Measurements from ENCODE around the gene GAL3ST3.
"Not testable (repeated sequence)": the region's sequence is repeated elsewhere in the genome, so short reads cannot be mapped to it uniquely, and the experiment has no call there.

The GAL3ST3 gene, protein sequence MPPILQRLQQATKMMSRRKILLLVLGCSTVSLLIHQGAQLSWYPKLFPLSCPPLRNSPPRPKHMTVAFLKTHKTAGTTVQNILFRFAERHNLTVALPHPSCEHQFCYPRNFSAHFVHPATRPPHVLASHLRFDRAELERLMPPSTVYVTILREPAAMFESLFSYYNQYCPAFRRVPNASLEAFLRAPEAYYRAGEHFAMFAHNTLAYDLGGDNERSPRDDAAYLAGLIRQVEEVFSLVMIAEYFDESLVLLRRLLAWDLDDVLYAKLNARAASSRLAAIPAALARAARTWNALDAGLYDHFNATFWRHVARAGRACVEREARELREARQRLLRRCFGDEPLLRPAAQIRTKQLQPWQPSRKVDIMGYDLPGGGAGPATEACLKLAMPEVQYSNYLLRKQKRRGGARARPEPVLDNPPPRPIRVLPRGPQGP
- long read RNA-seq, result 0 reads

- Histone ChIP-seq H3K27me3 (ENCODE audit: insufficient read depth, poor library complexity, severe bottlenecking) (no peaks in the 10 kb centered on the region), H3K27ac (replicated peaks) (no peak within 1 kb of the TSS), H3K4me3 (replicated peaks; ENCODE audit: insufficient read depth, low read length) (no peak within 1 kb of the TSS)
- no peak for DNase-seq (ENCODE audit: low read depth in 1 of 2, low spot score in 1 of 2)
- TF ChIP-seq GABPA (IDR thresholded peaks at IDR 0.05; ENCODE audit: low read depth) (no peak), CTCF (IDR thresholded peaks at IDR 0.05; ENCODE audit: insufficient read depth, low read length) (no peak), SPI1 (IDR thresholded peaks at IDR 0.05; ENCODE audit: borderline replicate concordance, low read depth) (no peak), REST (IDR thresholded peaks at IDR 0.05; ENCODE audit: insufficient replicate concordance, low read depth) (no peak), POLR2AphosphoS5 (IDR thresholded peaks at IDR 0.05; ENCODE audit: low read depth) (no peak)
Measured at GRCh38 chr11:66048547-66049323, at the start of gene GAL3ST3. GAL3ST3 (minus strand) TSS chr11:66049161; CDS start chr11:66045415, 3,746 bp downstream.

DNA sequence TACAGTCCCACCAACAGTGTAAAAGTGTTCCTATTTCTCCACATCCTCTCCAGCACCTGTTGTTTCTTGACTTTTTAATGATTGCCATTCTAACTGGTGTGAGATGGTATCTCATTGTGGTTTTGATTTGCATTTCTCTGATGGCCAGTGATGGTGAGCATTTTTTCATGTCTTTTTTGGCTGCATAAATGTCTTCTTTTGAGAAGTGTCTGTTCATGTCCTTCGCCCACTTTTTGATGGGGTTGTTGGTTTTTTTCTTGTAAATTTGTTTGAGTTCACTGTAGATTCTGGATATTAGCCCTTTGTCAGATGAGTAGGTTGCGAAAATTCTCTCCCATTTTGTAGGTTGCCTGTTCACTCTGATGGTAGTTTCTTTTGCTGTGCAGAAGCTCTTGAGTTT, 43.2 kb upstream of the GAL3ST3 start:
- H3K4me3 ChIP-seq (replicated peaks; ENCODE audit: insufficient read depth, low read length); DNase-seq (ENCODE audit: low read depth in 1 of 2, low spot score in 1 of 2); H3K27me3 ChIP-seq (ENCODE audit: insufficient read depth, poor library complexity, severe bottlenecking); H3K27ac ChIP-seq (replicated peaks): not testable (repeated sequence)

DNA sequence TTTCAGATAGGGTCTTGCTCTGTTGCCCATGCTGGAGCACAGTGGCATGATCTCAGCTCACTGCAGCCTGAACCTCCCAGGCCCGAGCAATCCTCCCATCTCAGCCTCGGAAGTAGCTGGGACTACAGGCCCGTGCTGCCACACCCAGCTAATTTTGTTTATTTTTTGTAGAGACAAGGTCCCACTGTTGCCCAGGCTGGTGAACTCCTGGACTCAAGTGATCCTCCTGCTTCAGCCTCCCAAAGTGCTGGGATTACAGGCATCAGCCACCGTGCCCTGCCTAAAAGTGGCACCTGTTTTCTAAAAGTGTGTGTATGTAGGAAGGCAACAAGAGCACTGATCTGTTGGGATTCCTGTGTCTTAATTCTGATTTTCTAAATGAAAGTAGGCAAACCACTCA, 41.3 kb upstream of the GAL3ST3 start:
- DNase-seq (ENCODE audit: low read depth in 1 of 2, low spot score in 1 of 2), result no peak
- no peaks in the 10 kb centered on the region for H3K27me3 ChIP-seq (ENCODE audit: insufficient read depth, poor library complexity, severe bottlenecking)
- no peak overlapping the region for H3K27ac ChIP-seq (replicated peaks)
- H3K4me3 ChIP-seq (replicated peaks; ENCODE audit: insufficient read depth, low read length), result no peak overlapping the region
- TF ChIP-seq REST (IDR thresholded peaks at IDR 0.05; ENCODE audit: insufficient replicate concordance, low read depth), result no peak
- no peak for TF ChIP-seq POLR2AphosphoS5 (IDR thresholded peaks at IDR 0.05; ENCODE audit: low read depth)
- no peak for TF ChIP-seq GABPA (IDR thresholded peaks at IDR 0.05; ENCODE audit: low read depth)
- no peak for TF ChIP-seq SPI1 (IDR thresholded peaks at IDR 0.05; ENCODE audit: borderline replicate concordance, low read depth)
- TF ChIP-seq CTCF (IDR thresholded peaks at IDR 0.05; ENCODE audit: insufficient read depth, low read length), result no peak

GRCh38 chr11:66089067-66089466, 40.1 kb upstream of the GAL3ST3 start:
- no peak for DNase-seq (ENCODE audit: low read depth in 1 of 2, low spot score in 1 of 2)
- Histone ChIP-seq H3K27me3 (ENCODE audit: insufficient read depth, poor library complexity, severe bottlenecking) (no peaks in the 10 kb centered on the region), H3K27ac (replicated peaks) (no peak overlapping the region), H3K4me3 (replicated peaks; ENCODE audit: insufficient read depth, low read length) (no peak overlapping the region)
- no peak for TF ChIP-seq GABPA (IDR thresholded peaks at IDR 0.05; ENCODE audit: low read depth)
- TF ChIP-seq CTCF (IDR thresholded peaks at IDR 0.05; ENCODE audit: insufficient read depth, low read length), result no peak
- no peak for TF ChIP-seq REST (IDR thresholded peaks at IDR 0.05; ENCODE audit: insufficient replicate concordance, low read depth)
- no peak for TF ChIP-seq POLR2AphosphoS5 (IDR thresholded peaks at IDR 0.05; ENCODE audit: low read depth)
- TF ChIP-seq SPI1 (IDR thresholded peaks at IDR 0.05; ENCODE audit: borderline replicate concordance, low read depth), result no peak
